Fibroblast of lung (primary cell): Measurements from ENCODE around the gene TAOK1. TPM values are rescaled to one million over a fixed set of nuclear protein-coding genes. Genes with fewer than 3 reads are reported as not detected.
"Not testable (repeated sequence)": the region's sequence is repeated elsewhere in the genome, so short reads cannot be mapped to it uniquely, and the experiment has no call there.

Experiments used
- DNase-seq, 2 donors: peaks; one replicate each; pipeline versions ENCODE4 v3.0.0 to v3.0.0-alpha.2; 2010; ENCODE audit warnings: low read depth in 2 of 2
- H2AFZ ChIP-seq: 2 replicates; pipeline ENCODE4 v1.5.1; 2012; ENCODE audit warnings: low read length, control low read depth, inconsistent platforms
- H3K27ac ChIP-seq: 2 replicates; pipeline ENCODE4 v1.5.1; 2011; ENCODE audit warnings: low read length, control low read depth; ENCODE audit not compliant: insufficient read depth
- H3K27me3 ChIP-seq: 2 replicates; pipeline ENCODE4 v1.5.1; 2011; ENCODE audit warnings: mild to moderate bottlenecking, low read length; ENCODE audit not compliant: control insufficient read depth, insufficient read depth
- H3K36me3 ChIP-seq: 2 replicates; pipeline ENCODE4 v1.5.1; 2011; ENCODE audit warnings: low read length; ENCODE audit not compliant: control insufficient read depth, insufficient read depth
- H3K4me1 ChIP-seq: 2 replicates; pipeline ENCODE4 v1.5.1; 2011; ENCODE audit warnings: low read length; ENCODE audit not compliant: control insufficient read depth, insufficient read depth; ENCODE audit errors: extremely low read depth
- H3K4me2 ChIP-seq: 2 replicates; pipeline ENCODE4 v1.5.1; 2011; ENCODE audit warnings: low read length, control low read depth; ENCODE audit not compliant: insufficient read depth; ENCODE audit errors: extremely low read depth
- H3K4me3 ChIP-seq, 4 experiments: fragments of 200-600 bp in 1 of 4; sonication (generic) in 1 of 4; replicated peaks in 1 of 4; 2 replicates each; pipeline ENCODE4 v1.5.1; 2011 to 2016; ENCODE audit warnings: low read length in 4 of 4, low read depth in 3 of 4, mild to moderate bottlenecking in 3 of 4, control low read depth in 2 of 4, inconsistent platforms in 1 of 4, mixed read lengths in 1 of 4; ENCODE audit not compliant: insufficient read depth in 1 of 4; ENCODE audit errors: control extremely low read depth in 1 of 4
- H3K79me2 ChIP-seq: 2 replicates; pipeline ENCODE4 v1.5.1; 2012; ENCODE audit warnings: mild to moderate bottlenecking, low read length, inconsistent platforms; ENCODE audit not compliant: control insufficient read depth, insufficient read depth
- H3K9ac ChIP-seq: 2 replicates; pipeline ENCODE4 v1.5.1; 2011; ENCODE audit warnings: mild to moderate bottlenecking, low read length, control low read depth; ENCODE audit not compliant: insufficient read depth
- H3K9me3 ChIP-seq: 2 replicates; pipeline ENCODE4 v1.5.1; 2012; ENCODE audit warnings: low read depth, low read length; ENCODE audit not compliant: control insufficient read depth, insufficient read depth
- H4K20me1 ChIP-seq: 2 replicates; pipeline ENCODE4 v1.5.1; 2011; ENCODE audit warnings: low read length; ENCODE audit not compliant: control insufficient read depth, insufficient read depth; ENCODE audit errors: extremely low read depth
- CTCF ChIP-seq, 2 donors: IDR thresholded peaks in 1 of 2; conservative IDR thresholded peaks in 1 of 2; 1 replicate in 1 of 2; 2 replicates in 1 of 2; pipeline ENCODE4 v1.5.1; 2011 to 2012; ENCODE audit warnings: low read length in 2 of 2, control low read depth in 1 of 2, inconsistent platforms in 1 of 2, low read depth in 1 of 2, mild to moderate bottlenecking in 1 of 2
- EZH2 ChIP-seq: IDR thresholded peaks from 2 replicates; pipeline ENCODE4 v1.5.1; 2012; ENCODE audit warnings: low read length, control low read depth, mild to moderate bottlenecking; ENCODE audit errors: missing control alignments
- polyA plus RNA-seq, 2 donors: library from polyadenylated mRNA; depleted of rRNA in 1 of 2; stranded (reverse) in 1 of 2; unstranded in 1 of 2; fragments of >200 nt; gene quantifications; 2 replicates each; pipeline ENCODE4 v1.2.1, GENCODE V29; 2011 to 2012; ENCODE audit warnings: missing spikeins in 1 of 2
- total RNA-seq: library from RNA; depleted of rRNA; stranded (reverse); fragments of >200 nt; gene quantifications from 2 replicates; pipeline ENCODE4 v1.2.1, GENCODE V29; 2014

Gene TAOK1
- total and polyA plus RNA-seq, 2 donors (not counting 1 experiment from before 2014, with no cell fraction given): 35.1 to 62.8 TPM

DNA sequence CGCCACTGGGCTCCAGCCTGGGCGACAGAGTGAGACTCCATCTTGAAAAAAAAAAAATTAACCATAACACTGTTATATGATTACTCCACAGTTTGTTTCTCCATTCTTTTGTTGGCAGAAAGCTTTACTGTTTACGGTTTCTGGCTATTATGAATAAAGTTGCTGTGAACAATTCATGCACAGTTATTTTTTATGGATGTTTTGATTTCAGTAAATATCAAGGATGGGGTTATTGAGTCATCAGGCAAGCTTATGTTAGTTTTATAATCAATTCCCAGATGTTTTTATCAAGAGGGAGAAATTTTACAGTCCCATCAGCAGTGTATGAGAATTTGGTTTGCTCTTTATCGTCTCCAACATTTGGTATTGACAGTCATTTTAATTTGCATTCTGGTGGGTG is 67.9 kb downstream of the TAOK1 start:
- TF ChIP-seq CTCF (conservative IDR thresholded peaks at IDR 0.05 in 1 of 2, IDR thresholded peaks at IDR 0.05 in 1 of 2; ENCODE audit: low read depth in 1 of 2, low read length in 2 of 2) (no peak), EZH2 (no peak)
- no peak overlapping the region for H3K9ac ChIP-seq
- peaks cover 59% of the 10 kb centered on the region for H3K79me2 ChIP-seq
- DNase-seq: peak in 1 of 2 donors; percentile 25
- H3K9me3 ChIP-seq: no peaks in the 10 kb centered on the region
- no peak overlapping the region for H3K27ac ChIP-seq
- H2AFZ ChIP-seq: no peak overlapping the region
- H3K4me1 ChIP-seq: peaks cover 2% of the 10 kb centered on the region
- no peaks in the 10 kb centered on the region for H3K27me3 ChIP-seq
- H3K36me3 ChIP-seq: no peaks in the 10 kb centered on the region
- no peaks in the 10 kb centered on the region for H4K20me1 ChIP-seq
- no peak overlapping the region for H3K4me3 ChIP-seq
- no peak overlapping the region for H3K4me2 ChIP-seq

- Histone ChIP-seq H2AFZ (no peak overlapping the region), H3K4me3 (no peak overlapping the region), H3K27me3 (no peaks in the 10 kb centered on the region), H3K27ac (no peak overlapping the region), H3K36me3 (no peaks in the 10 kb centered on the region), H3K9ac (no peak overlapping the region), H3K4me1 (peaks cover 2% of the 10 kb centered on the region), H3K4me2 (no peak overlapping the region), H3K79me2 (peaks cover 42% of the 10 kb centered on the region), H3K9me3 (no peaks in the 10 kb centered on the region), H4K20me1 (no peaks in the 10 kb centered on the region)
- no peak for TF ChIP-seq CTCF (conservative IDR thresholded peaks at IDR 0.05 in 1 of 2, IDR thresholded peaks at IDR 0.05 in 1 of 2; ENCODE audit: low read depth in 1 of 2, low read length in 2 of 2)
- TF ChIP-seq EZH2: no peak
- DNase-seq: peak in 1 of 2 donors; percentile 24
Observed at GRCh38 chr17:29461483-29462206, 71.5 kb downstream of the TAOK1 start.

DNA sequence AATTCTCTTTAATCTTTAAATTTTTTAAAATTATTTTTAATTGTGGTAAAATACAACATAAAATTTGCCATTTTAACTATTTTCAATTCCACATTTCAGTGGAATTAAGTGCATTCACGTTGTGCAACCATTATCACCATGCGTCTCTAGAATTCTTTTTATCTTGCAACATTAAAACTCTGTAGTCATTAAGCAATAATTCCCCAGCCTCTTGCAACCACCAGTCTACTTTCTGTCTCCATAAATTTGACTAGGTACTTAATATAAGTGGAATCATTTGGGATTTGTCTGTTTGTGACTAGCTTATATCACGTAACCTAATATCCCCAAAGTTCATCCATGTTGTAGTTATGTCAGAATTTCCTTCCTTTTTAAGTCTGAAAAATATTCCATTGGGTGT is 79.1 kb downstream of the TAOK1 start:
- Histone ChIP-seq H3K4me3 (no peak overlapping the region), H3K9me3 (no peaks in the 10 kb centered on the region), H4K20me1 (no peaks in the 10 kb centered on the region), H3K4me1 (no peaks in the 10 kb centered on the region), H3K4me2 (no peak overlapping the region), H3K27me3 (no peaks in the 10 kb centered on the region), H3K36me3 (peaks cover 1% of the 10 kb centered on the region), H3K27ac (no peak overlapping the region), H2AFZ (no peak overlapping the region), H3K79me2 (no peaks in the 10 kb centered on the region), H3K9ac (no peak overlapping the region)
- TF ChIP-seq EZH2: no peak
- no peak for TF ChIP-seq CTCF (conservative IDR thresholded peaks at IDR 0.05 in 1 of 2, IDR thresholded peaks at IDR 0.05 in 1 of 2; ENCODE audit: low read depth in 1 of 2, low read length in 2 of 2)
- peak in 1 of 2 donors; percentile 28 for DNase-seq

DNA sequence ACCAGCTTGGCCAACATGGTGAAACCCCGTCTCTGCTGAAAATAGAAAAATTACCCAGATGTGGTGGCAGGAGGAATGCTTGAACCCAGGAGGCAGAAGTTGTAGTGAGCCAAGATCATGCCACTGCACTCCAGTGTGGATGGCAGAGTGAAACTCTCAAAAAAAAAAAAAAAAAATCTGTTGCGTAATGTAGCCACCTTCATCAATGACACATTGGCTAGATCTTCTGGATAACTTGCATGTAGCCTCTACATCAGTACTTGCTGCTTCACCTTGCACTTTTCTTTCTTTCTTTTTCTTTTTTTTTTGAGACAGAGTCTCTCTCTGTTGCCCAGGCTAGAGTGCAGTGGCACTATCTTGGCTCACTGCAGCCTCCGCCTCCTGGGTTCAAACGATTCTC is 83.3 kb downstream of the TAOK1 start:
- H3K27ac ChIP-seq, H3K4me2 ChIP-seq, H3K9ac ChIP-seq, H3K4me3 ChIP-seq, H4K20me1 ChIP-seq, H3K9me3 ChIP-seq, H3K79me2 ChIP-seq, H3K4me1 ChIP-seq, H3K36me3 ChIP-seq, H2AFZ ChIP-seq, DNase-seq, H3K27me3 ChIP-seq: not testable (repeated sequence)
